Effector CD8-positive, alpha-beta T cell (primary cell): Measurements from ENCODE around the gene RBM17.
"Not testable (repeated sequence)": the region's sequence is repeated elsewhere in the genome, so short reads cannot be mapped to it uniquely, and the experiment has no call there.

ENCODE experiments used
- DNase-seq: peaks from one replicate; lab custom pipeline; 2025; lab: John Stamatoyannopoulos, UW

RBM17 gene

DNA sequence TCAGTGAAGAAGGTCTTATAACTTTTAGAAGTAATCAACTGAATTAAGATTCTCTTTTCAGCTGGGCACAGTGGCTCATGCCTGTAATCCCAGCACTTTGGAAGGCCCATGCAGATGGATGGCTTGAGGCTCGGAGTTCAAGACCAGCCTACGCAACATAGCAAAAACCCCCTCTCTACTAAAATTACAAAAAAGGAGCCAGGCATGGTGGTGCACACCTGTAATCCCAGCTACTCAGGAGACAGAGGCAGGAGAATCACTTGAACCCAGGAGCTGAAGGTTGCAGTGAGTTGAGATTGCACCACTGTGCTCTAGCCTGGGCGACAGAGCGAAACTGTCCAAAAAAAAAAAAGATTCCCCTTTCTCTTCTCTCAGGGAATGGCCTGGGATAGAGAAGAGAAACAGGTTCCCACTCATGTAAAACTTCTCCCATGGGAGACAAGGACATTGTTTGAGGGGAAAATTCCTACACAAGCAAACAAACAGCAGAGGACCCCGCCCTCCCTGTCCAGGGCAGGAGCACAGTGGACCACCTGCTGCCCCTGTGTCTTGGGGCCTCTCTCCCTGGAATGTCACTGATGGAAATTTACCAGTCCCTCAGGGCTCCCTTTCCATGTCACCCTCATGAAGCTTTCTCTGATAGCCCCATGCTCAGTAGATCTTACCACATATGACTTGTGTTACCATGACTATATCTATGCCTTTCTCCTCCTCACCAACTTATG is 32.3 kb upstream of the RBM17 start:
- DNase-seq, result no peak

DNA sequence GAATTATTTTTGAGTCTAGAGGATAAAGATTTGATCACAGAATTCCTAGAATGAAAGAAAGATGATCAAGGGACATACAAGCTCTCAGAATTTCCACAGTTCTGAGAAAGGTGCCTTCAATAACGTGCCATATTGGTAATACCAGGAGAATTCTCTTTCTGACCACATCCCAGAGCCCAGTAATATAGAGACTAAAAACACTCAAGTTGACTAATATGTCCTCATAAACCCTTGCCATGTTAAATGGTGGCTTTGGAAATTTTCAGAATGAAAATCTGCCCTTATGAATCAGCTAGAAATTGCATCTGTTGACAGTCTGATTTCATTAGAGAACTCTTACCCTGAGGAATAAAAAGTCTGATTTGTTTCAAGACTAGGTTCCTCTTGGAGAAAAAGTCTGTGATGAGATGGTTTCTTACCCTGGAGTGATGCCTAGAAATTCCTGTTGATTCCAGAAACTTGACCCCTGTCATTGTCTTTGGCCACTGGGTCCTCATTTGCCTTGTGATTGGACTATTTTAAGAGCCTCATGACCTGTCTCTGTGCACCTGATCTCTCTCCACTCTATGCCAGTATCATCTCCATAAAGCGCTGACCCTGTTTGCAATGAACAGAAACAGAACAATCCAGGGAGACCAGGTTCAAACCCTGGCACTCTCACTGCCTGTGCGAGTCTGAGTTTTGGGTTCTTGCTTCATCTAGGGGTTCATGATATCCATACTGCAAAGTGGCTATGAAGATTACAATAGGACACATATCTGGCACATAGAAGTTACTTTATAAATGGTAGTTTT is 30.0 kb upstream of the RBM17 start:
- no peak for DNase-seq

GRCh38 chr10:6059506-6059905 is 29.3 kb upstream of the RBM17 start:
- no peak for DNase-seq

- no peak for DNase-seq
Observed at GRCh38 chr10:6061056-6061455, 27.8 kb upstream of the RBM17 start.

DNA sequence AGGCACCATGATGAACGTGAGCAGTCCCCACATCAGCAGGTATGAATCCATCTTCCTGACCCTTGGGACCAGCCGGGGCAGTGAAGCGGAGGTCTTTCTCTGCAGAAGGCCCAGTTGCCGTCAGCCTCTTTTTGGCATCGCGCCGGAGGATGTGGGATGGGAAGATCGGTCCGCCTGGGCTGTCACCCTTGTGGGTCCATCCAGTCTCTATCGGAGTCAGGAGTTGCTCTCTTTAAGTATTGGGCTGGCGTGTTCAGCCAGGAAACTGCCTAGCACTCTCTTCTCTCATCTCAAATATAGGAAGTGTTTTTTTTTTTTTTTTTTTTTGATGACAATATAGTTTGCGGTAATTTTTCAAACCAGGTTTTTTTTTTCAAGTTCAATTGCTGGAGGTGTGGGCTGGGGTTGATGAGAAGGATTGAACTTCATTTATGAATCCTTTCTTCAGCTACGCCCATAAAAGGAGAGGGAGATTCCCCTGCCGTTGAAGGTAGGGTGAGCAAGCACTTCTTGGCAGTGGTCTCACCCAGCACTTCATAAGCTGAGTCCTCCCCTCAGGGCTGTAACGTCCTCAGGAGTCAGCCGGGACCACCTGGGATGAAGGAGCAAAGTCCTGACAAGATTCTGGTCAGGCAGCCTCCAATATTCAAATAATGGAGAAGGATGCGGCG is 26.6 kb upstream of the RBM17 start, which contains the start of gene IL2RA:
IL2RA (minus strand) TSS at position 267 of the 671 bp plus-strand sequence; CDS start at position 51, 216 bp downstream.
- peak; percentile 28 for DNase-seq

DNA sequence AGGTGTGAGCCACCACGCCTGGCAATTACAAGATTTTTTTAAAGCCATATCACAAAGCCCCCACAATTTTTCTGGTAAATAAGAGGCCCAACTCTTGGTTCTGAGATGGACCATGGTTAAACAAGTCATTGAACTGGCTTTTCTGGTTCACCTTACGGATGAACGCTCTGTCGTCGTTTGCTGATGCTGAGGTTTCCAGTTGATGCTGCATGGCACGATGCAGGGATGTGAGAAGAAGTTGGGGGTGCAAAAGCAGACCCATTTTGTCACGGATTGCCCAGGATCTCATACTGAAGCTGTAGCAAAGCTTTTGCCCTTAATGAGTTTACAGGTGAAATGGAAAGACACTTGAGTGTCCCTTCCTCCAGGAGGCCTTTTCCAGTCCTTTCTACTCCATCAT is 24.7 kb upstream of the RBM17 start:
- no peak for DNase-seq

DNA sequence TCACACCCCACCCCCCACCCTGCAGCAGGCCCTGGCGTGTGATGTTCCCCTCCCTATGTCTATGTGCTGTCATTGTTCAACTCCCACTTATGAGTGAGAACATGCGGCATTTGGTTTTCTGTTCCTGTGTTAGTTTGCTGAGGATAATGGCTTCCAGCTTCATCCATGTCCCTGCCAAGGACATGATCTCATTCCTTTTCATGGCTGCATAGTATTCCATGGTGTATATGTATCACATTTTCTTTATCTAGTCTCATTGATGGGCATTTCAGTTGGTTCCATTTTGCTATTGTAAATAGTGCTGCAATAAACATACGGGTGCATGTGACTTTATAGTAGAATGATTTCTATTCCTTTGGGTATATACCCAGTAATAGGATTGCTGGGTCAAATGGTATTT is 24.1 kb upstream of the RBM17 start:
- not testable (repeated sequence) for DNase-seq

- no peak for DNase-seq
Observed at GRCh38 chr10:6065406-6065805, 23.4 kb upstream of the RBM17 start.

GRCh38 chr10:6065835-6066234 is 23.0 kb upstream of the RBM17 start:
- DNase-seq, result no peak

GRCh38 chr10:6067457-6067856 is 21.4 kb upstream of the RBM17 start:
- no peak for DNase-seq

DNA sequence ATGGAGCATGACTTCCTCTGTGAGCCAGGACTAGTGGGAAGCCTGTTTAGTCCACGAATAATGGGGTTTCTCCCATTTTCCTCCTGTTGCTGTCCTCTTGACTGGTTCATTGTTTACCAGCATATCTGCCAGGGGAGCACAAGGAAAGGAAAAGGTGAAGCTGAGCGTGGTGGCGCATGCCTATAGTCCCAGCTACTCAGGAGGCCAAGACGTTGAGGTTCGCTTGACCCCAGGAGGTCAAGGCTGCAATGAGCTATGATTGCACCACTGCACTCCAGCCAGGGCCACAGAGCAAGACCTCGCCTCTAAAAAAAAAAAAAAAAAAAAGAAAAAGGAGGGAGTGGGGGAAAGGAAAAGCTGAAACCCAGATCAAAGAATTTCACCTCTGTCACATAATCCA is 20.8 kb upstream of the RBM17 start:
- DNase-seq, result no peak

DNA sequence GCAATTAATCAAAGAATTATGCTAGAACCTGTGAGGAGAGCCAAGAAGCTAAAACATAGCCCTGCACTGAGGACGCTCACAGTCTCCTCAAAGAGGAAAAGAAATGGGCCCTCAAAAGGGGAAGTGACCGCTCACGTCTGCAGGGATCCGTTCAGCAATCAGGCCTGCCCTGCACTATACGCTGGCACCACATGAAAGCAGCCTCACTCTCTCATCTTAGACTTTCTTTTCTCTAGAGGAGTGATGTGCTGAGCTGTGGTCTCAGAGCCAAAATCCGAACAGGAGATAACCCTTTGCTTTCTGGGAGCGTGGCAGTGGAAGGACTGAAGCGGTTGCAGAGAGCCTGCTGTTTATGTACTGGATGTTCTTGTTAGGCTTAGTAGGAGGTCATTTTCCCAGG is 20.4 kb upstream of the RBM17 start:
- DNase-seq, result no peak

GRCh38 chr10:6069081-6069931 is 19.5 kb upstream of the RBM17 start:
- DNase-seq, result no peak

GRCh38 chr10:6070660-6071059 is 18.2 kb upstream of the RBM17 start:
- no peak for DNase-seq

DNA sequence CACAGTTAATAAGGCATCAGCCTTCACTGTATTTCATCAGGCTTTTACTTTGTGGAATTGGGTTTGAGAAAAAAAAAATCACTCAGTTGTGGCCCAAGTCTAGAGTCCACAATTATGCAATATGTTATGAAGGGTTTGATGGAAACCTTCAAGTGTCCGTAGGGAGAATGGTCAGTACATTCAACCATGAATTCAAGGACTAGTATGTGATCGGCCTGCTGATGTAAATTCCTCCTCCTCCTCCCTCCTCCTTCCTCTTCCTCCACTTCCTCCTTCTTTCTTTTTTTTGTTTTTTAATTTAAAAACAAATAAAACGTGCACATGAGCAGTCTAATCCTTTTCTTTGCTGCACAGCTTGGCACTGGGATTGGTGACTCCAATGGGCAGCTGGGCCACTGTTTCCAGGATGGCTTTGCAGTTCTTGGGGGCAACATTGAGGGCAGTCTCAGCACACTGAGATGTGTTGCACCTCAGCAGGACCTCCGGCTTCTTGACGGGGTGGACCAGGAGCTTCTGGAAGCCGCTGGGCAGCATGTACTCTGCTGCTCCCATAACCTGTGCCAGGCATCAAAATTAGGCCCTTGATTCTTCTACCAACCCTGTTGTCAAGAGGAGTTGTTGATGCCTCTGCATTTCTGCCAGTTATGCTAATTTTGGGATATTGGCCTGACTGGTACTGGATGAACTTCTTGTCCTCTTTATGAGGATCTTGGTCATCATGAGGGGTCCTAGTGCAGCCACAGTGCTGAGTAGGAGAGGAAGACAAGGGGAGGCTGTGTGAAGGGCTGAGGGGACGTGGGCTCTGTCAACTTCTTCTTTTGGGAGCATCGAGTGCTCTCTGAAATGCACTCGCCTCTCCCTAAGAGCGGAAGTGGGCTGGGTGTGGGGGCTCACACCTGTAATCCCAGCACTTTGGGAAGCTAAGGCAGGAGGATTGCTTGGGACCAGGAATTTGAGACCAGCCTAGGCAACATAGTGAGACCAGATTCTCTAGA is 17.4 kb upstream of the RBM17 start:
- DNase-seq, result no peak

DNA sequence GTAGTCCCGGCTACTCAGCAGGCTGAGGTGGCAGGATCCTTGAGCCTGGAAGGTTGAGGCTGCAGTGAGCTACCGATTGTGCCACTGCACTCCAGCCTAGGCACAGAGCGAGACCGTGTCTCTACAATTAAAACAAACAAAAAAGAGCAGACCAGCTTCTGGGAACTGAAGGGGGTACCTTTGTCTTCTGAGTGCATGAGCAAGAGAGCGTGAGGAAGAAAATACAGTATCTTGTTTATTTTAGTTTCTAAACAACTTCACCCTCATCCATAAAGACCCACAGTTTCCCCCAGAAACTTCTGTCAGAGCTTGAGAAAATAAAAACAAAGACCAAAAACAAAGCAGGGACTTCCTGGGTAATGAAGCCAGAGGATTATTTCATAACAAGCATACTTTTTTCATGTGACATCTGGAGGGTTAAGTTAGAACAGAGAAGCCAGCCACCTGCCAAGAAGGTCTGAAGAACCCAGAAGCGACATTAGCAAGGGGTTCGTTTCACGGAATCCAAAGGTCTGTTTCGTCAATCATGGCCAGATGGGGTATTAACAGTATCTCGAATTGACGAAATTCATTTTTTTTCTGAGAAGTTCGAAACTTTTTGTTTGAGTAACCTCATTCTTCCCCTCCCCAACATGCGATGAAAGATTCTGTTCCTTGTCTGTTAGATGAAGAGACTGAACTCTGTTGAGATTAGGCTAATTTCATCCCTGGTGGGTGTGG is 16.5 kb upstream of the RBM17 start:
- no peak for DNase-seq

GRCh38 chr10:6074489-6075301 is 14.1 kb upstream of the RBM17 start:
- DNase-seq, result no peak

GRCh38 chr10:6077071-6077675 is 11.7 kb upstream of the RBM17 start:
- no peak for DNase-seq

- no peak for DNase-seq
Observed at GRCh38 chr10:6079044-6079443, 9.8 kb upstream of the RBM17 start.
